HCT116 (cell line): Measurements from ENCODE around the gene ARMH3. TPM values are rescaled to one million over a fixed set of nuclear protein-coding genes. Genes with fewer than 3 reads are reported as not detected.

ENCODE experiments used
- ATAC-seq: fragments of 200-7000 bp; cut with Tn5 transposase; 2 replicates; pipeline ENCODE4 v1.9.1; 2020; ENCODE audit warnings: mild to moderate bottlenecking, moderate library complexity
- BruUV-seq: library from RNA; stranded (reverse); fragments of 400-500 nt; replicated peaks from 2 replicates; lab custom pipeline; 2021; lab: Mats Ljungman, UMichigan
- CTCF ChIA-PET: fragments of 300-600 bp; sonication (Branson Sonifier 250); formaldehyde crosslinking; loops from one replicate; lab custom pipeline; 2021; ENCODE audit warnings: antibody characterized with exemption; lab: Charles Lee
- POLR2A ChIA-PET: fragments of 300-600, 350-600 bp; sonication (Branson Sonifier 250); formaldehyde crosslinking; loops from one replicate; lab custom pipeline; 2021; ENCODE audit warnings: antibody characterized with exemption; lab: Charles Lee
- RAD21 ChIA-PET, 2 experiments: fragments of 300-600 bp; sonication (Branson Sonifier 250); formaldehyde crosslinking; loops; one replicate each; lab custom pipeline; 2023; ENCODE audit warnings: low total read pairs in 2 of 2; ENCODE audit not compliant: uncharacterized antibody in 2 of 2, unreplicated experiment in 2 of 2, low non-redundant PET in 1 of 2; lab: Charles Lee
- DNase-seq: peaks from one replicate; pipeline ENCODE4 v3.0.0-alpha.2; 2010; ENCODE audit warnings: low read depth, low spot score
- H2AFZ ChIP-seq: fragments of 200-600 bp; shearing (Covaris generic), sonication (generic); 2 replicates; pipeline ENCODE4 v1.6.1; 2017; ENCODE audit warnings: low read depth, mixed run types, mixed read lengths, antibody characterized with exemption, low read length; ENCODE audit not compliant: poor library complexity, severe bottlenecking
- H3K27ac ChIP-seq: 2 replicates; pipeline ENCODE4 v1.5.1; 2012; ENCODE audit warnings: low read depth, low read length
- H3K27me3 ChIP-seq: fragments of 200-600 bp; sonication (generic); 2 replicates; pipeline ENCODE4 v1.6.1; 2016; ENCODE audit warnings: mixed run types, low read length, mixed read lengths; ENCODE audit not compliant: insufficient read depth
- H3K36me3 ChIP-seq, 2 experiments: fragments of 200-500 bp in 1 of 2; fragments of 200-600 bp in 1 of 2; sonication (Bioruptor generic) in 1 of 2; sonication (generic) in 1 of 2; 2 replicates each; pipeline versions ENCODE4 v1.5.1 to v1.6.1; 2014 to 2016; ENCODE audit warnings: low read length in 2 of 2, inconsistent platforms in 1 of 2, mixed read lengths in 1 of 2, mixed run types in 1 of 2; ENCODE audit not compliant: insufficient read depth in 2 of 2, control insufficient read depth in 1 of 2
- H3K4me1 ChIP-seq, 2 experiments: fragments of 200-600 bp in 1 of 2; sonication (generic) in 1 of 2; 2 replicates each; pipeline versions ENCODE4 v1.5.1 to v1.6.1; 2012 to 2017; ENCODE audit warnings: low read length in 2 of 2, inconsistent platforms in 1 of 2, mild to moderate bottlenecking in 1 of 2, mixed read lengths in 1 of 2, mixed run types in 1 of 2, moderate library complexity in 1 of 2; ENCODE audit not compliant: insufficient read depth in 2 of 2, control insufficient read depth in 1 of 2
- H3K4me2 ChIP-seq: fragments of 200-600 bp; sonication (generic); 2 replicates; pipeline ENCODE4 v1.6.1; 2017; ENCODE audit warnings: mixed run types, low read length, mixed read lengths
- H3K4me3 ChIP-seq, 2 experiments: fragments of 200-600 bp in 1 of 2; sonication (generic) in 1 of 2; replicated peaks in 1 of 2; 2 replicates each; pipeline ENCODE4 v1.5.1; 2011 to 2016; ENCODE audit warnings: low read length in 2 of 2, control low read depth in 1 of 2, low read depth in 1 of 2, mild to moderate bottlenecking in 1 of 2, mixed read lengths in 1 of 2, mixed run types in 1 of 2
- H3K79me2 ChIP-seq: fragments of 200-600 bp; sonication (generic); 2 replicates; pipeline ENCODE4 v1.6.1; 2017; ENCODE audit warnings: mild to moderate bottlenecking, mixed run types, low read length, moderate library complexity, mixed read lengths; ENCODE audit not compliant: insufficient read depth
- H3K9ac ChIP-seq: fragments of 200-600 bp; sonication (generic); 2 replicates; pipeline ENCODE4 v1.6.1; 2016; ENCODE audit warnings: low read length, mixed read lengths
- H3K9me2 ChIP-seq: fragments of 200-600 bp; sonication (generic), shearing (Covaris generic); 2 replicates; pipeline ENCODE4 v1.6.1; 2017; ENCODE audit warnings: mixed run types, mild to moderate bottlenecking, moderate library complexity; ENCODE audit not compliant: insufficient read depth
- H3K9me3 ChIP-seq, 2 experiments: fragments of 200-500 bp in 1 of 2; fragments of 200-600 bp in 1 of 2; sonication (Bioruptor generic) in 1 of 2; sonication (generic) in 1 of 2; 2 replicates each; pipeline ENCODE4 v1.6.1; 2014 to 2017; ENCODE audit warnings: low read length in 2 of 2, mixed read lengths in 2 of 2, inconsistent platforms in 1 of 2, low read depth in 1 of 2, mild to moderate bottlenecking in 1 of 2, mixed run types in 1 of 2, moderate library complexity in 1 of 2; ENCODE audit not compliant: control insufficient read depth in 1 of 2, insufficient read depth in 1 of 2
- H4K20me1 ChIP-seq: fragments of 200-600 bp; sonication (generic), shearing (Covaris generic); 2 replicates; pipeline ENCODE4 v1.6.1; 2017; ENCODE audit warnings: mixed run types, mild to moderate bottlenecking, moderate library complexity; ENCODE audit not compliant: insufficient read depth
- ATF3 ChIP-seq: IDR thresholded peaks from 2 replicates; pipeline ENCODE4 v1.6.1; 2012
- CBX3 ChIP-seq: IDR thresholded peaks from 2 replicates; pipeline ENCODE4 v1.6.1; 2012; ENCODE audit warnings: low read depth
- CEBPB ChIP-seq: IDR thresholded peaks from 2 replicates; pipeline ENCODE4 v1.6.1; 2012; ENCODE audit warnings: low read depth
- CTCF ChIP-seq, 3 experiments: fragments of 200-600 bp in 1 of 3; sonication (generic) in 1 of 3; IDR thresholded peaks in 2 of 3; conservative IDR thresholded peaks in 1 of 3; 2 replicates each; pipeline ENCODE4 v1.5.1; 2012 to 2017; ENCODE audit warnings: low read depth in 2 of 3, low read length in 2 of 3, antibody characterized with exemption in 1 of 3, borderline replicate concordance in 1 of 3, control low read depth in 1 of 3, mild to moderate bottlenecking in 1 of 3, mixed read lengths in 1 of 3, mixed run types in 1 of 3, moderate library complexity in 1 of 3; ENCODE audit not compliant: insufficient read depth in 1 of 3
- EZH2 ChIP-seq: fragments of 200-600 bp; sonication (generic); IDR thresholded peaks from 2 replicates; pipeline ENCODE4 v1.6.1; 2017; ENCODE audit warnings: antibody characterized with exemption, mixed run types
- EZH2phosphoT487 ChIP-seq: fragments of 200-600 bp; IDR thresholded peaks from 2 replicates; pipeline ENCODE4 v1.6.1; 2018; ENCODE audit warnings: antibody characterized with exemption, borderline replicate concordance
- FOSL1 ChIP-seq: IDR thresholded peaks from 2 replicates; pipeline ENCODE4 v1.6.1; 2012; ENCODE audit warnings: low read depth
- JUND ChIP-seq: IDR thresholded peaks from 2 replicates; pipeline ENCODE4 v1.6.1; 2012
- SIN3A ChIP-seq: IDR thresholded peaks from 2 replicates; pipeline ENCODE4 v1.6.1; 2012; ENCODE audit warnings: low read depth
- SP1 ChIP-seq: IDR thresholded peaks from 2 replicates; pipeline ENCODE4 v1.6.1; 2012; ENCODE audit warnings: low read depth
- YY1 ChIP-seq: IDR thresholded peaks from 2 replicates; pipeline ENCODE4 v1.6.1; 2011; ENCODE audit warnings: low read length, low read depth, moderate library complexity, mild to moderate bottlenecking; ENCODE audit not compliant: insufficient replicate concordance; ENCODE audit errors: extremely low read depth
- ZFX ChIP-seq: fragments of 450-650 bp; IDR thresholded peaks from 2 replicates; pipeline ENCODE4 v1.6.1; 2017
- ZNF274 ChIP-seq: fragments of 200-500 bp; sonication (Bioruptor generic); IDR thresholded peaks from 2 replicates; pipeline ENCODE4 v1.6.1; 2014; ENCODE audit warnings: mild to moderate bottlenecking, low read depth, low read length, inconsistent platforms
- intact Hi-C: fragments of 100-400 bp; cut with micrococcal nuclease; formaldehyde crosslinking; loops from 2 replicates; pipeline ENCODE4 v1.10.0; 2022
- total RNA-seq: library from RNA; stranded (reverse); gene quantifications from one replicate; pipeline ENCODE4 v1.2.1, GENCODE V29; 2021; ENCODE audit not compliant: unreplicated experiment

Gene ARMH3
- total RNA-seq, 1 experiment from 2014 or later: 30.4 TPM

GRCh38 chr10:102004376-102004775 lies 51.6 kb downstream of the ARMH3 start (continued):
- TF ChIP-seq YY1 (no peak), SIN3A (no peak), ZNF274 (no peak)

- POLR2A ChIA-PET: interaction anchor here (0.9 kb wide), 1 partner anchor 62 kb away, joined by 3 read pairs; no protein-coding TSS in a partner anchor
These were observed 52.4 kb downstream of the ARMH3 start for GRCh38 chr10:102003541-102003940.

GRCh38 chr10:102001435-102002068 lies 54.4 kb downstream of the ARMH3 start:
- 0 out of 4 replicates have a peak, but pooled peaks cover 0 to 4% of the 10 kb centered on the region in 2 experiments for H3K4me1 ChIP-seq
- H3K9me3 ChIP-seq: no peaks in the 10 kb centered on the region
- BruUV-seq: no TSS peak
- H4K20me1 ChIP-seq: no peaks in the 10 kb centered on the region
- intact Hi-C loops: no loop called here
- H3K79me2 ChIP-seq: no peaks in the 10 kb centered on the region
- no peak overlapping the region for H3K4me3 ChIP-seq
- H3K9me2 ChIP-seq: no peaks in the 10 kb centered on the region
- no peak overlapping the region for H3K9ac ChIP-seq
- no peak overlapping the region for H3K27ac ChIP-seq
- no peak for ATAC-seq
- DNase-seq: no peak
- H3K27me3 ChIP-seq: no peaks in the 10 kb centered on the region
- H2AFZ ChIP-seq: no peak overlapping the region
- no peak overlapping the region for H3K4me2 ChIP-seq
- CTCF ChIA-PET: interaction anchor here (1.5 to 2.6 kb wide), 2 partner anchors 9 to 160 kb away, joined by 7 to 13 read pairs; no protein-coding TSS in a partner anchor
- RAD21 ChIA-PET: no interaction called here
- POLR2A ChIA-PET: interaction anchor here (1.2 kb wide), 1 partner anchor 8 kb away, joined by 3 read pairs; no protein-coding TSS in a partner anchor
- TF ChIP-seq CEBPB (no peak), EZH2 (no peak), FOSL1 (no peak), CBX3 (no peak), YY1 (no peak), CTCF (IDR thresholded peaks at IDR 0.05 in 2 of 3, conservative IDR thresholded peaks at IDR 0.05 in 1 of 3; ENCODE audit: borderline replicate concordance in 1 of 3, insufficient read depth in 1 of 3, low read depth in 2 of 3, low read length in 2 of 3) (no peak), ZFX (no peak), ATF3 (no peak), JUND (no peak)
- peaks cover 13 to 21% of the 10 kb centered on the region in 2 experiments for H3K36me3 ChIP-seq

More at GRCh38 chr10:102003541-102003940, 52.4 kb downstream of the ARMH3 start:
- no peak for DNase-seq
- H3K9me3 ChIP-seq: no peaks in the 10 kb centered on the region
- no peak overlapping the region for H3K4me3 ChIP-seq
- H2AFZ ChIP-seq: no peak overlapping the region
- BruUV-seq: no TSS peak
- H3K9me2 ChIP-seq: no peaks in the 10 kb centered on the region
- H4K20me1 ChIP-seq: no peaks in the 10 kb centered on the region
- ATAC-seq: no peak
- H3K9ac ChIP-seq: no peak overlapping the region
- no peaks in the 10 kb centered on the region for H3K4me1 ChIP-seq
- no peaks in the 10 kb centered on the region for H3K79me2 ChIP-seq
- ChIA-PET RAD21 (no interaction called here), CTCF (interaction anchor here (1.0 to 1.2 kb wide), 2 partner anchors 10 to 163 kb away, joined by 3 to 5 read pairs; no protein-coding TSS in a partner anchor)
- no peak overlapping the region for H3K27ac ChIP-seq
- peaks cover 16 to 21% of the 10 kb centered on the region in 2 experiments for H3K36me3 ChIP-seq
- TF ChIP-seq SP1: no peak
- TF ChIP-seq SIN3A: no peak
- TF ChIP-seq EZH2phosphoT487: no peak
- TF ChIP-seq ZNF274: no peak
- H3K4me2 ChIP-seq: no peak overlapping the region
- intact Hi-C loops: no loop called here
- no peaks in the 10 kb centered on the region for H3K27me3 ChIP-seq
